HG02763 (cell line): ENCODE data around the gene ADGRL1.

Source experiments
- ATAC-seq: cut with Tn5 transposase; IDR thresholded peaks from one replicate; pipeline ENCODE4 v1.9.1; 2021; ENCODE audit warnings: mild to moderate bottlenecking, moderate library complexity; ENCODE audit not compliant: unreplicated experiment

The ADGRL1 gene

GRCh38 chr19:14145381-14145780, 60.6 kb downstream of the ADGRL1 start:
- no peak for ATAC-seq

- ATAC-seq, result no peak
Observed at GRCh38 chr19:14142262-14143190, 63.4 kb downstream of the ADGRL1 start.

GRCh38 chr19:14141041-14141440, 64.9 kb downstream of the ADGRL1 start:
- no peak for ATAC-seq

- ATAC-seq, result no peak
Observed at GRCh38 chr19:14139944-14140343, 66.0 kb downstream of the ADGRL1 start.

GRCh38 chr19:14138576-14139265, 67.2 kb downstream of the ADGRL1 start:
- no peak for ATAC-seq

GRCh38 chr19:14136509-14137281, 69.3 kb downstream of the ADGRL1 start, which contains the start of gene ASF1B:
Gene ASF1B (minus strand): TSS chr19:14136589. CDS start chr19:14136456, 133 bp downstream.
- peak; percentile 80 for ATAC-seq

- ATAC-seq, result no peak
Observed at GRCh38 chr19:14135985-14136508, 69.9 kb downstream of the ADGRL1 start.

GRCh38 chr19:14135355-14135754, 70.6 kb downstream of the ADGRL1 start:
- ATAC-seq, result no peak

- no peak for ATAC-seq
Observed at GRCh38 chr19:14127929-14128509, 78.0 kb downstream of the ADGRL1 start.

GRCh38 chr19:14127176-14127575, 78.8 kb downstream of the ADGRL1 start:
- no peak for ATAC-seq

GRCh38 chr19:14122924-14123323, 83.0 kb downstream of the ADGRL1 start:
- no peak for ATAC-seq

- no peak for ATAC-seq
Observed at GRCh38 chr19:14120497-14120780, 85.5 kb downstream of the ADGRL1 start.

GRCh38 chr19:14119644-14120496, 86.1 kb downstream of the ADGRL1 start:
- ATAC-seq, result no peak

- no peak for ATAC-seq
Observed at GRCh38 chr19:14119146-14119545, 86.8 kb downstream of the ADGRL1 start.

GRCh38 chr19:14118165-14119051, 87.6 kb downstream of the ADGRL1 start:
- ATAC-seq, result no peak

- ATAC-seq, result peak; percentile 89
Observed at GRCh38 chr19:14117668-14118164, 88.3 kb downstream of the ADGRL1 start, which contains the start of gene PRKACA. Gene PRKACA (minus strand): TSS chr19:14117762. CDS start chr19:14117547, 215 bp downstream.

- peak; percentile 7 for ATAC-seq
Observed at GRCh38 chr19:14116918-14117578, 88.9 kb downstream of the ADGRL1 start.

- no peak for ATAC-seq
Observed at GRCh38 chr19:14116525-14116917, 89.4 kb downstream of the ADGRL1 start.
